Adrenal gland (tissue), 5 donors: ENCODE data around the gene NFKBIA.

Experiments used
- CTCF ChIP-seq, 6 experiments: fragments of 450-650 bp in 4 of 6; fragments of 200-600 bp in 2 of 6; sonication (generic) in 1 of 6; IDR thresholded peaks; 1 replicate in 5 of 6; 2 replicates in 1 of 6; pipeline versions ENCODE4 v1.5.1 to v1.8.0; 2016 to 2021; ENCODE audit warnings: antibody characterized with exemption in 6 of 6, mild to moderate bottlenecking in 2 of 6, moderate library complexity in 1 of 6
- POLR2A ChIP-seq, 2 donors: fragments of 450-650 bp; IDR thresholded peaks; one replicate each; pipeline ENCODE4 v1.6.1; 2017; ENCODE audit warnings: antibody characterized with exemption in 2 of 2, mild to moderate bottlenecking in 2 of 2, moderate library complexity in 1 of 2
- donor health status: DM: no; HTN: no; CAD: no.

GRCh38 chr14:35433826-35434225 is 29.3 kb upstream of the NFKBIA start:
- TF ChIP-seq CTCF (IDR thresholded peaks at IDR 0.05): no peak
- no peak for TF ChIP-seq POLR2A (IDR thresholded peaks at IDR 0.05)
